Hematopoietic multipotent progenitor cell treated with erythropoietin and hydrocortisone succinate and interleukin-3 and kit ligand, for 4 days (in vitro differentiated cells): ENCODE data around the gene KRT37.
"Not testable (repeated sequence)": the region's sequence is repeated elsewhere in the genome, so short reads cannot be mapped to it uniquely, and the experiment has no call there.

Experiments used
- DNase-seq: peaks from one replicate; pipeline ENCODE4 v3.0.0-alpha.2; 2015

Gene KRT37

GRCh38 chr17:41434005-41434404 lies 9.6 kb upstream of the KRT37 start:
- DNase-seq: no peak

- no peak for DNase-seq
These were observed 9.2 kb upstream of the KRT37 start for GRCh38 chr17:41433586-41433985.

GRCh38 chr17:41430376-41430775 lies 6.0 kb upstream of the KRT37 start:
- DNase-seq: not testable (repeated sequence)

GRCh38 chr17:41429667-41430066 lies 5.3 kb upstream of the KRT37 start:
- no peak for DNase-seq

GRCh38 chr17:41428591-41429291 lies 4.4 kb upstream of the KRT37 start:
- no peak for DNase-seq

GRCh38 chr17:41422586-41422985 lies 1.8 kb downstream of the KRT37 start:
- DNase-seq: not testable (repeated sequence)

- DNase-seq: no peak
These were observed 2.8 kb downstream of the KRT37 start for GRCh38 chr17:41421617-41422016.

- DNase-seq: no peak
These were observed 3.3 kb downstream of the KRT37 start for GRCh38 chr17:41421116-41421515.

GRCh38 chr17:41420134-41420533 lies 4.3 kb downstream of the KRT37 start:
- no peak for DNase-seq

- DNase-seq: no peak
These were observed 4.7 kb downstream of the KRT37 start for GRCh38 chr17:41419716-41420115.

GRCh38 chr17:41418116-41418860 lies 6.1 kb downstream of the KRT37 start:
- DNase-seq: no peak

GRCh38 chr17:41417576-41418015 lies 6.8 kb downstream of the KRT37 start:
- DNase-seq: peak; percentile 22

- no peak for DNase-seq
These were observed 7.3 kb downstream of the KRT37 start for GRCh38 chr17:41417127-41417526.

- DNase-seq: no peak
These were observed 7.9 kb downstream of the KRT37 start for GRCh38 chr17:41416479-41416878.

- no peak for DNase-seq
These were observed 8.5 kb downstream of the KRT37 start for GRCh38 chr17:41415833-41416335.

- no peak for DNase-seq
These were observed 9.0 kb downstream of the KRT37 start for GRCh38 chr17:41415411-41415810.

GRCh38 chr17:41413982-41414381 lies 10.4 kb downstream of the KRT37 start:
- no peak for DNase-seq

GRCh38 chr17:41413353-41413957 lies 10.9 kb downstream of the KRT37 start:
- DNase-seq: no peak

GRCh38 chr17:41411072-41411840 lies 13.1 kb downstream of the KRT37 start:
- DNase-seq: no peak

- DNase-seq: no peak
These were observed 17.2 kb downstream of the KRT37 start for GRCh38 chr17:41407226-41407625.

GRCh38 chr17:41406205-41406604 lies 18.2 kb downstream of the KRT37 start:
- no peak for DNase-seq

- no peak for DNase-seq
These were observed 20.2 kb downstream of the KRT37 start for GRCh38 chr17:41404024-41404671.
